ENCODE measurements around the gene PAPOLA.
A peak's percentile ranks its signal among the peaks of the same experiment; 100 is the strongest.

PAPOLA gene

GRCh38 chr14:96587823-96588385, 85.7 kb downstream of the PAPOLA start:
- no peak for DNase-seq

- DNase-seq, result no peak
Observed at GRCh38 chr14:96588410-96589257, 86.5 kb downstream of the PAPOLA start.

- DNase-seq, result no peak
Observed at GRCh38 chr14:96589577-96589976, 87.4 kb downstream of the PAPOLA start.

GRCh38 chr14:96590190-96590864, 88.1 kb downstream of the PAPOLA start:
- no peak for DNase-seq

GRCh38 chr14:96592591-96593386, 90.6 kb downstream of the PAPOLA start:
- DNase-seq, result peak; percentile 56 to 64

GRCh38 chr14:96594961-96595360, 92.8 kb downstream of the PAPOLA start:
- DNase-seq, result no peak

GRCh38 chr14:96597680-96598079, 95.5 kb downstream of the PAPOLA start:
- DNase-seq, result no peak

GRCh38 chr14:96598332-96598928, 96.2 kb downstream of the PAPOLA start:
- no peak for DNase-seq

GRCh38 chr14:96599076-96599475, 96.9 kb downstream of the PAPOLA start:
- no peak for DNase-seq

- no peak for DNase-seq
Observed at GRCh38 chr14:96602186-96602585, 100.0 kb downstream of the PAPOLA start.

GRCh38 chr14:96603350-96604255, 101.4 kb downstream of the PAPOLA start:
- DNase-seq, result no peak

GRCh38 chr14:96614481-96614881, 112.3 kb downstream of the PAPOLA start:
- DNase-seq, result no peak

GRCh38 chr14:96616161-96616721, 114.1 kb downstream of the PAPOLA start:
- no peak for DNase-seq

All from activated CD4-positive, alpha-beta T cell treated with anti-CD3 and anti-CD28 coated beads for 4 hours (primary cell).